WTC11 (cell line): ENCODE measurements around the gene ARHGEF19. TPM values are rescaled to one million over a fixed set of nuclear protein-coding genes. Genes with fewer than 3 reads are reported as not detected.

Source experiments
- ATAC-seq: fragments of 200-7000 bp; cut with Tn5 transposase; 2 replicates; pipeline ENCODE4 v1.10.0; 2021; ENCODE audit warnings: mild to moderate bottlenecking, moderate library complexity
- CTCF ChIA-PET: fragments of 300-600 bp; sonication (Branson Sonifier 250); formaldehyde crosslinking; loops from one replicate; lab custom pipeline; 2021; ENCODE audit warnings: antibody characterized with exemption; lab: Charles Lee
- POLR2A ChIA-PET: fragments of 350-600 bp; sonication (Branson Sonifier 250); formaldehyde crosslinking; loops from one replicate; lab custom pipeline; 2021; ENCODE audit warnings: antibody characterized with exemption; lab: Charles Lee
- DNase-seq: peaks from one replicate; pipeline ENCODE4 v3.0.0; 2021; ENCODE audit warnings: low spot score
- H3K27ac Mint-ChIP-seq: 2 replicates; pipeline ENCODE4 v1.8.0; 2021; ENCODE audit warnings: mixed read lengths
- H3K27me3 Mint-ChIP-seq: 2 replicates; pipeline ENCODE4 v1.8.0; 2021; ENCODE audit warnings: low read depth, mild to moderate bottlenecking, moderate library complexity, mixed read lengths
- H3K36me3 Mint-ChIP-seq: 2 replicates; pipeline ENCODE4 v1.8.0; 2021; ENCODE audit warnings: mixed read lengths
- H3K4me1 Mint-ChIP-seq: 2 replicates; pipeline ENCODE4 v1.8.0; 2022; ENCODE audit warnings: mixed read lengths
- H3K4me3 Mint-ChIP-seq: 2 replicates; pipeline ENCODE4 v1.8.0; 2021; ENCODE audit warnings: mild to moderate bottlenecking, moderate library complexity, mixed read lengths
- H3K9me3 Mint-ChIP-seq: 2 replicates; pipeline ENCODE4 v1.8.0; 2021; ENCODE audit warnings: mixed read lengths
- ARID4B ChIP-seq: sonication (generic); formaldehyde crosslinking; IDR thresholded peaks from 2 replicates; pipeline ENCODE4 v1.8.0; 2023; ENCODE audit warnings: missing genetic modification reagents, mild to moderate bottlenecking, borderline replicate concordance
- CDX4 ChIP-seq: fragments of 250-450 bp; sonication (Bioruptor Pico); IDR thresholded peaks from 2 replicates; pipeline ENCODE4 v1.9.0; 2021; ENCODE audit warnings: moderate library complexity, mild to moderate bottlenecking, inconsistent platforms, borderline replicate concordance
- CTCF ChIP-seq: fragments of 200-600 bp; IDR thresholded peaks from 2 replicates; pipeline ENCODE4 v1.8.0; 2022; ENCODE audit warnings: antibody characterized with exemption
- FOXK1 ChIP-seq: sonication (generic); formaldehyde crosslinking; IDR thresholded peaks from 2 replicates; pipeline ENCODE4 v1.8.0; 2022; ENCODE audit warnings: mild to moderate bottlenecking, moderate library complexity, missing genetic modification reagents
- MAX ChIP-seq: sonication (generic); formaldehyde crosslinking; IDR thresholded peaks from 2 replicates; pipeline ENCODE4 v1.8.0; 2022; ENCODE audit warnings: mild to moderate bottlenecking, missing genetic modification reagents
- USF1 ChIP-seq: sonication (generic); formaldehyde crosslinking; IDR thresholded peaks from 2 replicates; pipeline ENCODE4 v1.8.0; 2022; ENCODE audit warnings: mild to moderate bottlenecking, missing genetic modification reagents
- ZNF121 ChIP-seq: sonication (generic); formaldehyde crosslinking; IDR thresholded peaks from 2 replicates; pipeline ENCODE4 v1.8.0; 2023; ENCODE audit warnings: missing genetic modification reagents
- ZNF416 ChIP-seq: fragments of 250-450 bp; sonication (Bioruptor Pico); IDR thresholded peaks from 2 replicates; pipeline ENCODE4 v1.9.0; 2021; ENCODE audit warnings: mild to moderate bottlenecking, inconsistent platforms
- ZNF532 ChIP-seq: fragments of 250-450 bp; sonication (Bioruptor Pico); IDR thresholded peaks from 2 replicates; pipeline ENCODE4 v1.9.0; 2021; ENCODE audit warnings: mild to moderate bottlenecking, borderline replicate concordance
- total RNA-seq: library from RNA; stranded (reverse); gene quantifications from 3 replicates; pipeline ENCODE4 v1.2.3, GENCODE V29; 2021

ARHGEF19 gene
- total RNA-seq, 1 experiment from 2014 or later = 53.1 TPM

GRCh38 chr1:16170283-16170673, 42.2 kb downstream of the ARHGEF19 start:
- H3K4me1 Mint-ChIP-seq = peaks cover 36% of the 10 kb centered on the region
- no peak overlapping the region for H3K27ac Mint-ChIP-seq
- no peaks in the 10 kb centered on the region for H3K36me3 Mint-ChIP-seq
- POLR2A ChIA-PET = no interaction called here
- CTCF ChIA-PET = interaction anchor here (0.7 kb wide), 1 partner anchor 15 kb away, joined by 3 read pairs; no protein-coding TSS in a partner anchor
- no peak for TF ChIP-seq FOXK1 (CRISPR knock-in tag)
- TF ChIP-seq ZNF416 (CRISPR knock-in tag) = no peak
- TF ChIP-seq CTCF = no peak
- no peak for TF ChIP-seq USF1
- H3K9me3 Mint-ChIP-seq = no peaks in the 10 kb centered on the region
- DNase-seq = no peak
- ATAC-seq = no peak
- no peaks in the 10 kb centered on the region for H3K27me3 Mint-ChIP-seq
- H3K4me3 Mint-ChIP-seq = no peak overlapping the region

- DNase-seq = no peak
- TF ChIP-seq ZNF121 (CRISPR knock-in tag) (peak; percentile 53; the same call in 1 of the 2 replicates), MAX (CRISPR knock-in tag) (0 out of 2 replicates have a peak, but pooled peaks have one; percentile 5), ZNF532 (CRISPR knock-in tag) (no peak), CDX4 (CRISPR knock-in tag) (no peak), ARID4B (no peak; the same call in 1 of the 2 replicates)
- H3K36me3 Mint-ChIP-seq = no peaks in the 10 kb centered on the region
- H3K9me3 Mint-ChIP-seq = no peaks in the 10 kb centered on the region
- H3K27me3 Mint-ChIP-seq = no peaks in the 10 kb centered on the region
- H3K27ac Mint-ChIP-seq = no peak overlapping the region; the same call in 1 of the 2 replicates
- ChIA-PET CTCF (interaction anchor here (0.6 to 2.8 kb wide), 8 partner anchors 12 to 894 kb away, joined by 3 to 21 read pairs (median 4); partner anchors contain the start of gene EPHA2), POLR2A (interaction anchor here (1.0 to 2.3 kb wide), 4 partner anchors 13 to 44 kb away, joined by 3 to 8 read pairs (median 6); partner anchors contain the start of genes ARHGEF19 and EPHA2)
- no peak for ATAC-seq
- H3K4me1 Mint-ChIP-seq = peaks cover 45% of the 10 kb centered on the region
- H3K4me3 Mint-ChIP-seq = peak overlapping the region; percentile 55
Measured at GRCh38 chr1:16168622-16169360, 43.7 kb downstream of the ARHGEF19 start.
